Measurements from ENCODE around the gene PBLD.

DNA sequence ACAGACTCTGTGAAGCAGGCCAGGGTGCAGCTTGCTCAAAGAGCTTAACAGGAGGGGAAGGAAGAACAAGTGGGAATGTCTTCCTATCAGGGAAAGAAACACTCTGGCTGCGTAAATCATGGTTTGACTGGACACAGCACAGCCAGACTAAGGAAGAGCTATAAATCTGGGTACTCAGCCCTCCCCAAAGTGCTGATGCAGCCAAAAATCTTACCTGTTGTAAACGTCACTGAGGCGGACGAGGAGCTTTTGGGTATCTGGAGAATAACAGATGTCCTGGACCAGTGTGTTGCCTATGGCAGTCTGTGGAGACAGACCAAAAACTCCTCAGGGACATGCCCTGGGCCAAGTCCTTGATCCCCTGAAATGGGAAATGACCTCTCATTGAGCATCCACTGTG is 44.0 kb downstream of the PBLD start:
- TF ChIP-seq POLR2A (IDR thresholded peaks at IDR 0.05) (no peak), POLR2AphosphoS5 (IDR thresholded peaks at IDR 0.05) (no peak), CTCF (IDR thresholded peaks at IDR 0.05) (no peak)

Data from gastroesophageal sphincter (tissue), 3 donors.